Measurements from ENCODE around the gene LCN6.

Gene LCN6

DNA sequence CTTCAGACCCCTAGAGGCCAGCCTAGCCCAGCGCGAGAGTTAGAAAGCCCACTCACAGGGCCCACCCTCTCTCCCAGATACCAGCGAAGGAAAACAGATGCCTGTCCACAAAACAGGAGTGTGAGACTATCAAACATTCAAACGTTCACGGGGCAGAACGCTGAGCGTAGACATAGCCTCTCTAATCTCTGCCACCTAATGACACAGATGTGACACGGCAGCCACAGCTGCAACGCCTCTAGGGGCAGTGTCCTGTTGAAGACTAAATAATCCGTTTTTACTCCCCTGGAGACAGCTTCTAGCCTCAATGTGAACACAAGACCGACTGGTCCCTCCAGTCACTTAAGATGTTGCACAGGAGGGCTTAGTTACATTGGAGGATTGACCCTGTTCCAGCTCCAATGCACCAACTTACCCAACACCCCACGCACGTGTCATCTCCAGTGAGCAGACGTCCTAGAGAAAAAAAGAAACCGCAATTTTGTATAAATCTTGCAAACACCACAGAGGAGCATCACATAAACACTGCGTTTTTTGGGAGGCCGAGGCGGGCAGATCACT is 21.6 kb downstream of the LCN6 start:
- in situ Hi-C loops (cut with MboI; ENCODE audit: low sequenced_read_pairs), result no loop called here

DNA sequence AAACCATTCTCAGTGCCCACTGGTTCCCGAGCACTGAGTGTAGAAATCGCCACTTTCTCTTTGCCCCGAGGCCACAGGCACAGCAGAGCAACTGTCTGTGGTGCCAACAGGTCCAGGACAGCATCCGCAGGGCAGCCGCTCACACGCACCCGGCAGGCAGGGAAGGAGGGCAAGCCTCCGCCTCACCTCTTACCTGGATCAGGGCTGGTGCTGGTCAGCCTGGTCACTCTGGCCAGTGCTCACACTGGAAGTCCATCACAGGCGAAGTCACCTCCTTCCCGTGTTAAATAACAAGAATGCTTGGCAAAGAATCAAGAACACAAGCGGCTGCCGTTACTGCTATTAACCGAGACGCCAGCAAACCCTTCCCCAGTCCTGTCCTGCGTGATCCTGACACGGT is 22.2 kb downstream of the LCN6 start:
- in situ Hi-C loops (cut with MboI; ENCODE audit: low sequenced_read_pairs), result no loop called here

DNA sequence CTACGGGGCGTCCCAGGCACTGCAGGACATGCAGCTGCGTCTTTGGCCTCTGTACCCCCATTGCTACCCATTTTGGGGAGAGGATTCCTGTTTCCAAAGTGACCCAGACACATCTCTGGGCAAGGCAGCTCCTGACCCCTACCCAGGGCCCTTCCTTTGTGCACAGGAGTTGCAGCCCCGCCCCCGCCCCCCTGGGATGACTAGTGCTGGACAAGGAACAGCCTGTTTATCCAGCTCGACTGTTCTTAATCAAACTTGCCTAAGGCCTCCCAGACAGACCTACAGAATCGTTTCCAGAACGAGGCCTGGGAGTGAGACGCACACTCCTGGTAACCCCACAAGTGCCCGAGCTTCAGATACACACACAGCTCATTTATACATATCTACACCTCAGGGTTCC is 22.7 kb downstream of the LCN6 start:
- in situ Hi-C loops (cut with MboI; ENCODE audit: low sequenced_read_pairs), result no loop called here

DNA sequence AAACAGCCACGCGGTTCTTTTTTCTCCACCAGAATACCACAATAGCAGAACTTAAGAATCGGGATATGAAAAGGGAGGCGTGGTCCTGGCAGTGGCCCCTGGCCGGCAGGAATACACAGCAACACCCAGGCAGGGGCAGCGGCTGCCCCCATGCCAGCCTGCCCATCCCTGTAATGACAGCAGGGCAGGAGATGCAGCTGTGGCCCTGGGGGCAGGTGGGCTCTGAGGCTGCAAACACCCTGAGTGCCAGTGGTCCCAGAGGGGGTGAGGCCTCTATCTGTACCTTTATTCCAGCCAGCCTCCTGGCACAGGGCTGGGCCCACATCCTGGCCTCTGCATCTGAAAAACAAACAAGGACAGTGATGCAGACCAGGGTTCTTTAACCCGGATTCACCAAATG is 23.6 kb downstream of the LCN6 start:
- in situ Hi-C loops (cut with MboI; ENCODE audit: low sequenced_read_pairs), result no loop called here

DNA sequence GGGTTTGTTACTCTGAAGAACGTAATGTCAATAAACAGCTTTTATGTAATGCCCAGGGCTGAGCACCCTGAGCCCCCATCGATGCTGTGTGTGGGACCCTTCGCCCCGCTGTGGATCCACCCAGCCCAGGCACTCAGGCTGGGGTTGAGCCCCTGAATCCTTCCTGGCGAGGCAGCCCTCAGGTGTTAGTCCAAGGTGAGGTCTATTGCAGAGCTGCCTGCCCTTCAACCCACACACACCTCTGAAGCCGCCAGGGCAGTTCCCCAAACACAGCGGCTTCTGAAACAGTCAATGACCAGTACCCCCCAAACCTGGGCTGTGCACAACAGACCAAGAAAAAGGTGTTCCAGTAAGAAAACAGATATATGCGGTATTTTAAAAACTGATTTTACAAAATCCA is 24.3 kb downstream of the LCN6 start:
- in situ Hi-C loops (cut with MboI; ENCODE audit: low sequenced_read_pairs), result no loop called here

DNA sequence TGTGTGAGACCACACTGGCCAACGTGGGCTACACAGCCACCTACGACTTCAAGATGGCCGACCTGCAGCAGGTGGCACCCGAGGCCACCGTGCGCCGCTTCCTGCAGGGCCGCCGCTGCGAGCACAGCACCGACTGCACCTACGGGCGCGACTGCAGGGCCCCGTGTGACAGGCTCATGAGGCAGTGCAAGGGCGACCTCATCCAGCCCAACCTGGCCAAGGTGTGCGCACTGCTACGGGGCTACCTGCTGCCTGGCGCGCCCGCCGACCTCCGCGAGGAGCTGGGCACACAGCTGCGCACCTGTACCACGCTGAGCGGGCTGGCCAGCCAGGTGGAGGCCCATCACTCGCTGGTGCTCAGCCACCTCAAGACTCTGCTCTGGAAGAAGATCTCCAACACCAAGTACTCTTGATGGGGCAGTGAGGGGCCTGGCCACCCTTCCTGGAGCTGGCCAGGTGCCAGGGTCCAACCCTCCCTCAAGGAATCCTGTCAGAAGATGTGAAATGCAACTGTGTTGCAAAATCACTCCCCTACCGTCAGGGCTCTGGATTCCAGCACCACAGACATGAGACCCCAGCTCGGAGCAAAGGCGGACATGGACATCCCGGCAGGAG is 24.9 kb downstream of the LCN6 start:
- in situ Hi-C loops (cut with MboI; ENCODE audit: low sequenced_read_pairs), result no loop called here

GRCh38 chr9:136722969-136723356 is 25.4 kb downstream of the LCN6 start:
- in situ Hi-C loops (cut with MboI; ENCODE audit: low sequenced_read_pairs), result no loop called here

GRCh38 chr9:136722093-136722968 is 26.0 kb downstream of the LCN6 start:
- in situ Hi-C loops (cut with MboI; ENCODE audit: low sequenced_read_pairs), result no loop called here

DNA sequence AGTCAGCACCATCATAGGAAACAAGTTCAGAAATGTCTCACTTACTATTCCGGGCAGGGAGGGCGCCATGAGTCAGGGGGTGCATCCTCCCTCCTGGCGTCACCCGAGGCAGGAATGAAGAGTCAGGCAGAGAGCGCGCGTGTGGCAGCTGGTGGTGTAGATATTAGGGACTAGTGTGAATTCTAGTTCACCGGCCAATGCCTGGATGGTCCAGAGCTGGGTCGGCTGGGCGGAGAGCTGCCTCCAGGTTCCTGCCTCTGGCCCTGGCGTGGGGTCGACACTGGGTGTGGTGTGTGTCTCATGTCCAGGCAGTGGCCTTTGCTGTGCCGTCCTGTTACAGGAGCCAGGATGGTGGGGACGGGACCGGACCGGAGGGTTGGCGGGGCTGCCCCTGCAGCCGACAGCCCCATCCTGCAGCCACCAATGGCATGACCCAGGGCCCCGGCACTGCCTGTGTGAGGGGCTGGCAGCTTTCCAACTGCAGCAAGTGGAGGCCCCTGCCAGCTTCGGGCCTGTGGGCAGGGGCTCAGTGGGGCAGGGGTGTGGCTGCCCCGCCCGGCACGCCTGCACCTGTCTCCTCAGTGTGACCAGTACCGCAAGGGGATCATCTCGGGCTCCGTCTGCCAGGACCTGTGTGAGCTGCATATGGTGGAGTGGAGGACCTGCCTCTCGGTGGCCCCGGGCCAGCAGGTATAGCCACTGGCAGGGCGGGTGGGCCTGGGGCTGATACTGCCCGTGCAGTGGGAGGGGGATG is 26.8 kb downstream of the LCN6 start:
- in situ Hi-C loops (cut with MboI; ENCODE audit: low sequenced_read_pairs), result no loop called here

DNA sequence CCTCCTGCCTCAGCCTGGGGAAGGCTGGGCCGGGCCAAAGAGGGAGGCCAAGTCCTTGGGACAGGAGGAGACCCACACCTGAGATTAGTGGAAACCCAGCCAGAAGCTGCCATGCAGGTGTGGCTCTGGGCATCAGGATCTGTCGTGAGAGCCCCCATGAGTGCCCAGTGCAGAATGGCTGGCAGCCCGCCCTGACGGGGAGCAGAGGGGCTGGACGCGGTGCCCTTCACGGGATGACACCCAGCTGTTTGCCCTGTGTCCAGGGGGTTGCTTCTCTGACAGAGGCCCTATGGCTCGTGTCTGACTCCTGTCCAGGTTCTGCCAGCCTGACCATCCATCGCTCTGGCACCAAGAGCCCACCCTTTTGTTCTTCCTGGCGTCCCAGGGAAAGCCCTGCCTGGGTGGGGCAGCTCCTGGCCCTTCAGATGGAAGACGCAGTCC is 27.4 kb downstream of the LCN6 start:
- in situ Hi-C loops (cut with MboI; ENCODE audit: low sequenced_read_pairs), result no loop called here

DNA sequence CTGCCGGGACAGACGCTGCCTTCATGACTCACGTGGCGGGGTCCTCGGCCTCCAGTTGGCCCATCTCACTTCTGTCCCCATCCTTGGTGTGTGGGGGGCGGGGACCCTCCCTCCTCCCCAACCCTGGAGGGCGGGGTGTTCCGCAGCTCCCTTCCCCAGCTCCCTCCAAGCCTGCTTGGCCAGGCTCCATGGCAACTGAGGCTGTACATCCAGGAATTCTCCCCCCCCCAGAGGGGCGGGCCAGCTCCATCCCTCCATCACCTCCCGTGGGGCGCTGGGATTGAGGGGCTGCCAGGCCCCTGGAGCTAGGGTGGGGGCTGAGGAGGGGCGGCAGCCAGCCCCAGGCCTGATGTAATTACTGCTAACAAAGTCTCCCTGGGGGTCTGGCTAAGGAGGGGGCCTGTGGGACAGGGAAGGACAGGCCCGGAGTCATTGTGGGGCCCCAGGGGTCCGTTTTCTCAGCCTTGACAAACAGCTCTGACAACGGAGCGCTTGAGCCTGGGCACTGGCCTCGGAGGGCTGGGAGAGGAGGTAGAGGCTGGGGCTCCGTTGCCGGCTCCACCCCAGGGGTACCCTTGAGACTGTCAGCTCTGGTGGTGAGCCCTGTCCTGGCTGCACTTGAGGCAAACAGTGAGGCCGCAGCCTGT is 28.0 kb downstream of the LCN6 start:
- in situ Hi-C loops (cut with MboI; ENCODE audit: low sequenced_read_pairs), result no loop called here

DNA sequence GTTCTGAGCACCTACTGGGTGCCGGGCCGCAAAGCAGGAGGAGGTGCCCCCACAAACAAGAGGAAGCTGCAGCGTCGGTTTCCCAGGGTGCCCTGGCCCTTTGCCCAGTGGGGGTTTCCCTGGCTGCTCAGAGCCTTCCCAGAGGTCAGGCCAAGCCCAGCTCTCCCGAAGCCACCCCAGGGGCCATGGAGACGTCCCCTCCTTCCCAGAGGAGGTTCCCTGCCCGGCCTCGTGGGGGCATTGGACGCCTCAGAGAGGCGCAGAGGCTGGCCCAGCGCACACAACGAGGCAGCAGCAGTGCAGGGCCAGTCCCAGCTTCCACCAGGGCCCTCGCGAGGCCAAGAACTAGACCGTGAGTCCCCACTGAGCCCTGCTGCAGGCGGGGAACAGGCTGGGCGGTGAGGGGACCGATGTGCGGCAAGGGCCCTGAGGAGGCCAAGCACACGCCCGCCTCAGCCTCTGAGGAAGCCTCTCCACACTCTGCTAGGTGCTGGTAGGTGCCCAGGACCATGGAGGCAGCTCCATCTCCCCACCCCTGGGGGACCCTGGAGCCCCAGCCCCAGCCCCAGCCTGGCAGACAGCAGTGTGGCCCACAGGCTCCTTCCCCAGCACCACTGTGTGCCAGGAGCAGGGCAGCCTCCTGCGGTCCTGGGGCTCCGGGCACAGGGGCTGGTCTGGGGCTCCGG is 29.0 kb downstream of the LCN6 start:
- in situ Hi-C loops (cut with MboI; ENCODE audit: low sequenced_read_pairs), result no loop called here

- in situ Hi-C loops (cut with MboI; ENCODE audit: low sequenced_read_pairs), result no loop called here
These were observed 29.8 kb downstream of the LCN6 start for GRCh38 chr9:136718345-136719194.

- in situ Hi-C loops (cut with MboI; ENCODE audit: low sequenced_read_pairs), result no loop called here
These were observed 30.9 kb downstream of the LCN6 start for GRCh38 chr9:136717399-136717798.

DNA sequence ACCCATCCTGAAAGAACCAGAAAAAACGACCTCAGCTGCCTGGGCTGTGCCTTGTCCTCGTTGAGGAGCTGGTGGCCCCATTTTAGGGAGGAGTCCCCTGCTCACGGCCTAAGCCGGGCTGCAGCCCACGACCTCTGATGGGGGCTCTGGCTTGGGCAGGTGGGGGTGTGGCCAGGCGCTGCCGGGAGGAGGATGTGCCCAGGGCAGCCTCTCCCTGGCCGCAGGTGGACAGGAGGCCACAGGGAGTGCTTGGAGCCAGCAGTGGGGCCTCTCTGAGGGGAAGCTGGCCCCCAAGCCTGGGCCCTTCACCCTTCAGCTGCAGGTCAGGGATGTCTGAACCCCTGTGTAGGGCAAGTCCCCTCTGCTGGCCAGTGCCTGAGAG is 33.4 kb downstream of the LCN6 start:
- in situ Hi-C loops (cut with MboI; ENCODE audit: low sequenced_read_pairs), result no loop called here

- in situ Hi-C loops (cut with MboI; ENCODE audit: low sequenced_read_pairs), result no loop called here
These were observed 34.0 kb downstream of the LCN6 start for GRCh38 chr9:136714096-136714892.

GRCh38 chr9:136713550-136713949 is 34.8 kb downstream of the LCN6 start:
- in situ Hi-C loops (cut with MboI; ENCODE audit: low sequenced_read_pairs), result no loop called here

DNA sequence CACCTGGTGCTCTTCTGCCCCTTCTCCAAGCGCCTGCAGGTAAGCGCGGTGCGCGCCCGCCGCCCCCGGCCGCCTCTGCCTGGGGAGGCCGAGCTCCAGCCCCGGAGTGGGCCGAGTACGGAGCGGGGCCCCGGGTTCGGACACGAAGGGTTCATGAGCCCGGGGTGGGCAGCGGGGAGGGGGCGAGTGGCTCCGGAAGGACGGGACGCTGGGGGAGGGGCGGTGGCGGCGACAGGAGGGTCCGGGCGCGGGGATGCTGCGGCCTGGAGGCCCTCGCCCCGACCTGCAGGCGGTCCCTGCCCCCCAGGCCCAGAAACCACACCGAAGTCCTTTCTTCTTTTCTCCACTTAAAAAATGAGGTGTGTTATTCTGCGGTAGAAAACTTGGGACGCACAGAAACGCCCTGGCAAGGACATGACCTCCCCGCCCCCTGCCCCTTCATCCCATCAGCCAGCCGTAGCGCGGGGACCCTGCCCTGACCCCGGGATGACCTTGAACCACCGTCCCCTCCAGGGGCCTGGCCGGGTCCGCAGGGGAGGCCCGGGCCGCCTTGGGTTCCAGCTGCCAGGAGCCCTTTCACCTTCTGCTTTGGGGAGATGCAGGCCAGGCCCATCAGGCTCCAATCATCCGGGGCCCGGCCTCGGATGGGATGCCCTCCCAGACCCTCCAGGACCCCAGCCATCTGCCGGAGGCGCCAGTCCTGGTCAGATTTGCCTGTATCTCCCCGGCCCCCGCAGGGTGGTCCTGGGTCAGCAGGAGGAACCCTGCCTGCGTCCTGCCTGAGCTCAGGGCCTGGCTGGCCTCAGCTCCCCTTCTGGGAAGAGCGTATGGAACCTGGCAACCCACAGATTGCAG is 35.4 kb downstream of the LCN6 start:
- in situ Hi-C loops (cut with MboI; ENCODE audit: low sequenced_read_pairs), result no loop called here

Data from hTERT RPE-1 (cell line).